Measurements from ENCODE around the gene RASSF7. TPM values are rescaled to one million over a fixed set of nuclear protein-coding genes. Genes with fewer than 3 reads are reported as not detected.

Gene RASSF7
- total RNA-seq, 2 donors from 2014 or later, result 22.7 to 37.7 TPM

GRCh38 chr11:554428-555226, 6.1 kb upstream of the RASSF7 start:
- peak overlapping the region; percentile 17 for H3K4me3 Mint-ChIP-seq
- H3K27me3 Mint-ChIP-seq, result no peaks in the 10 kb centered on the region
- no peaks in the 10 kb centered on the region for H3K9me3 Mint-ChIP-seq
- H3K4me1 Mint-ChIP-seq, result no peaks in the 10 kb centered on the region
- H3K27ac Mint-ChIP-seq, result no peak overlapping the region
- H3K36me3 Mint-ChIP-seq (ENCODE audit: low read depth), result no peaks in the 10 kb centered on the region
- peak; percentile 87 for ATAC-seq (replicated peaks)

- no peaks in the 10 kb centered on the region for H3K36me3 Mint-ChIP-seq (ENCODE audit: low read depth)
- ATAC-seq (replicated peaks), result peak; percentile 18
- no peaks in the 10 kb centered on the region for H3K9me3 Mint-ChIP-seq
- no peak overlapping the region for H3K27ac Mint-ChIP-seq
- no peaks in the 10 kb centered on the region for H3K27me3 Mint-ChIP-seq
- H3K4me1 Mint-ChIP-seq, result no peaks in the 10 kb centered on the region
- H3K4me3 Mint-ChIP-seq, result peak overlapping the region; percentile 17
These were observed 5.5 kb upstream of the RASSF7 start for GRCh38 chr11:555227-555779.

GRCh38 chr11:555780-556661, 4.7 kb upstream of the RASSF7 start:
- Mint-ChIP-seq H3K36me3 (ENCODE audit: low read depth) (no peaks in the 10 kb centered on the region), H3K9me3 (no peaks in the 10 kb centered on the region), H3K27me3 (no peaks in the 10 kb centered on the region), H3K4me3 (no peak overlapping the region), H3K27ac (no peak overlapping the region), H3K4me1 (no peaks in the 10 kb centered on the region)
- no peak for ATAC-seq (replicated peaks)

- H3K27me3 Mint-ChIP-seq, result no peaks in the 10 kb centered on the region
- no peak for ATAC-seq (replicated peaks)
- no peaks in the 10 kb centered on the region for H3K4me1 Mint-ChIP-seq
- peak overlapping the region; percentile 20 for H3K4me3 Mint-ChIP-seq
- H3K9me3 Mint-ChIP-seq, result no peaks in the 10 kb centered on the region
- no peak overlapping the region for H3K27ac Mint-ChIP-seq
- H3K36me3 Mint-ChIP-seq (ENCODE audit: low read depth), result peaks cover 6% of the 10 kb centered on the region
These were observed 4.0 kb upstream of the RASSF7 start for GRCh38 chr11:556662-557256.

GRCh38 chr11:557328-558132, 3.2 kb upstream of the RASSF7 start:
- no peaks in the 10 kb centered on the region for H3K4me1 Mint-ChIP-seq
- H3K4me3 Mint-ChIP-seq, result peak overlapping the region; percentile 20
- peaks cover 6% of the 10 kb centered on the region for H3K36me3 Mint-ChIP-seq (ENCODE audit: low read depth)
- H3K9me3 Mint-ChIP-seq, result no peaks in the 10 kb centered on the region
- H3K27me3 Mint-ChIP-seq, result no peaks in the 10 kb centered on the region
- no peak overlapping the region for H3K27ac Mint-ChIP-seq
- no peak for ATAC-seq (replicated peaks)

GRCh38 chr11:558503-558902, 2.3 kb upstream of the RASSF7 start:
- Mint-ChIP-seq H3K9me3 (no peaks in the 10 kb centered on the region), H3K4me1 (no peaks in the 10 kb centered on the region), H3K36me3 (ENCODE audit: low read depth) (peaks cover 7% of the 10 kb centered on the region), H3K27me3 (no peaks in the 10 kb centered on the region), H3K27ac (no peak overlapping the region), H3K4me3 (no peak overlapping the region)
- ATAC-seq (replicated peaks), result no peak

- H3K9me3 Mint-ChIP-seq, result no peaks in the 10 kb centered on the region
- no peaks in the 10 kb centered on the region for H3K27me3 Mint-ChIP-seq
- peaks cover 11% of the 10 kb centered on the region for H3K36me3 Mint-ChIP-seq (ENCODE audit: low read depth)
- H3K27ac Mint-ChIP-seq, result no peak overlapping the region
- no peak for ATAC-seq (replicated peaks)
- H3K4me1 Mint-ChIP-seq, result no peaks in the 10 kb centered on the region
- peak overlapping the region; percentile 67 for H3K4me3 Mint-ChIP-seq
These were observed 1.6 kb upstream of the RASSF7 start for GRCh38 chr11:559020-559620.

GRCh38 chr11:559712-560304, 962 bp upstream of the RASSF7 start:
- ATAC-seq (replicated peaks), result no peak
- Mint-ChIP-seq H3K27ac (no peak overlapping the region), H3K36me3 (ENCODE audit: low read depth) (peaks cover 11% of the 10 kb centered on the region), H3K4me3 (peak overlapping the region; percentile 67), H3K4me1 (no peaks in the 10 kb centered on the region), H3K9me3 (no peaks in the 10 kb centered on the region), H3K27me3 (no peaks in the 10 kb centered on the region)

GRCh38 chr11:561148-562003, 606 bp downstream of the RASSF7 start:
- Mint-ChIP-seq H3K4me3 (peak overlapping the region; percentile 88), H3K27ac (peak overlapping the region; percentile 59), H3K36me3 (ENCODE audit: low read depth) (peaks cover 13% of the 10 kb centered on the region), H3K9me3 (no peaks in the 10 kb centered on the region), H3K27me3 (no peaks in the 10 kb centered on the region), H3K4me1 (no peaks in the 10 kb centered on the region)
- peak; percentile 43 for ATAC-seq (replicated peaks)

GRCh38 chr11:562046-562645, 1.4 kb downstream of the RASSF7 start:
- Mint-ChIP-seq H3K4me1 (no peaks in the 10 kb centered on the region), H3K36me3 (ENCODE audit: low read depth) (peaks cover 21% of the 10 kb centered on the region), H3K9me3 (no peaks in the 10 kb centered on the region), H3K27ac (no peak overlapping the region), H3K4me3 (peak overlapping the region; percentile 88), H3K27me3 (no peaks in the 10 kb centered on the region)
- ATAC-seq (replicated peaks), result no peak

- Mint-ChIP-seq H3K36me3 (ENCODE audit: low read depth) (peaks cover 29% of the 10 kb centered on the region), H3K27ac (no peak overlapping the region), H3K4me3 (no peak overlapping the region), H3K4me1 (no peaks in the 10 kb centered on the region), H3K9me3 (no peaks in the 10 kb centered on the region), H3K27me3 (no peaks in the 10 kb centered on the region)
- ATAC-seq (replicated peaks), result no peak
These were observed 2.5 kb downstream of the RASSF7 start for GRCh38 chr11:563066-563811.

Measured in activated T-helper 17 cell treated with anti-CD3 and anti-CD28 coated beads, Interleukin-2, amount 50 U/mL, for 72 hours (primary cell).